IPS-NIHi7 (cell line): Measurements from ENCODE around the gene BPTF.
"Not testable (repeated sequence)": the region's sequence is repeated elsewhere in the genome, so short reads cannot be mapped to it uniquely, and the experiment has no call there.

Source experiments
- DNase-seq: peaks from one replicate; pipeline ENCODE4 v3.0.0; 2012; ENCODE audit warnings: mixed read lengths; ENCODE audit errors: extremely low spot score

BPTF gene

DNA sequence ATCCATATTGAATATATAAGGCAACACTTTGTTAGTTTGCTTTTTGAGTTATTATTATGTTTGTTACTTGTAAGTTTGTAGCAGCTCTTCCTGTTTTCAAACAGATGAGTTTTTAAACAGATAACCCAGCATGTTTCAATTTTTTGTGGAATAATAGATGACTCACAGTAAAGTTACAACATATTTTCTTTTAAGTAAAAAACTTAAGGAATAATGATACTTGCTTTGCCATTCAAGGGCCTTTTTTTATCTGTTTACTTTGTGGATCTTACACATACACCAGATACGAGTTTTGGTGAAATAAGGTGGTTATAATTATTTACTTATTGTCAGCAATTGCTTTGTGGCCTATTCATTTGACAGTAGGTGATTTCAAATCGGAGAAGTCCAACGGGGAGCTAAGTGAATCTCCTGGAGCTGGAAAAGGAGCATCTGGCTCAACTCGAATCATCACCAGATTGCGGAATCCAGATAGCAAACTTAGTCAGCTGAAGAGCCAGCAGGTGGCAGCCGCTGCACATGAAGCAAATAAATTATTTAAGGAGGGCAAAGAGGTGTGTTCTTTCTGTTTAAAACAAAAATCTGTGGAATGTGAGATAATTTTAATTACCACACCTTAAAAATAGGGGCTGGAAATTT is 66.3 kb downstream of the BPTF start:
- no peak for DNase-seq

DNA sequence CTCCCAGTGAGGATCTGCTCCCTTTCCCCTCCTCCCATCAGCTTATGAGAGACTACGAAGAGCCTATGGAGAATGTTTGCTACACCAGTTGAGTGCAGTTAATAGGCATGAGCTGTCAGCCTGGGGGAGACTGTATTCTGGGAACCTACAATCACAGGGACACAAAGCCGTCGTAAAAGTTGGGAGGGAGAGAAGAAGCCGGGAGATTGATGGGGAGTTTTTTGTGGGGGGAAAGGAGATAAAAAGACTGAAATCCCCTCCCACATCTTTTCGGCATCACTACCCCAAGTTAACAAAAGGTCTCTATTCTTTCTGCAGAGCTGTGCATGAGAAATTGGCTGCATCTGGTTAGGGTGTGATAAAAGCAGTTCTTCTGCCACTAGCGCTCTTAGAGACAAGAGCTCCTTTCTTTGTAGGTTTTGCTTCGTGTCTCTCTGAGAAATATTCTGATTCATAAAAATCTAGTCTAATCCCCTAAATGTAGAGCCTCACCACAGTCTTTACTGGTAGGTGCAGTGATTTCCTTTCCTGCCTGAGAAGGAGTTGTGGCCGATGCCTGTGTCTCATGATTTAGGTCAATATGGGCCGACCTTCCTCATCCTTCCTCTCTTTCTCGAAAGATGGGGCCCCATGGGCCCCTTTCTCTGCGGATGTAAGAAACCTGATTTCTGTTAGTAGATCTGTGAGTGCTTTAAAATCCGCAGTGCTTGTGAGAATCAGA is 77.4 kb downstream of the BPTF start:
- DNase-seq: no peak

DNA sequence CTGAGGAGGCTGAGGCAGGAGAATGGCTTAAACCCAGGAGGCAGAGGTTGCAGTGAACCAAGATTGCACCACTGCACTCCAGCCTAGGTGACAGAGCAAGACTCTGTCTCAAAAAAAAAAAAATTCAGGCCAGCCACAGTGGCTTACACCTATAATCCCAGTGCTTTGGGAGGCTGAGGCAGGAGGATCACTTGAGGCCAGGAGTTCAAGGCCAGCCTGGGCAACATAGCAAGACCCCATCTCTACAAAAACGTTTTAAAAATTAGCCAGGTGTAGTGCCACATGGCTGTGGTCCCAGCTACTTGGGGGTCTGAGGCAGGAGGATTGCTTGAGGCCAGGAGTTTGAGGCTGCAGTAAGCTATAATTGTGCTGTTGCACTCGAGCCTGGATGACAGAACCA is 80.0 kb downstream of the BPTF start:
- DNase-seq: not testable (repeated sequence)

DNA sequence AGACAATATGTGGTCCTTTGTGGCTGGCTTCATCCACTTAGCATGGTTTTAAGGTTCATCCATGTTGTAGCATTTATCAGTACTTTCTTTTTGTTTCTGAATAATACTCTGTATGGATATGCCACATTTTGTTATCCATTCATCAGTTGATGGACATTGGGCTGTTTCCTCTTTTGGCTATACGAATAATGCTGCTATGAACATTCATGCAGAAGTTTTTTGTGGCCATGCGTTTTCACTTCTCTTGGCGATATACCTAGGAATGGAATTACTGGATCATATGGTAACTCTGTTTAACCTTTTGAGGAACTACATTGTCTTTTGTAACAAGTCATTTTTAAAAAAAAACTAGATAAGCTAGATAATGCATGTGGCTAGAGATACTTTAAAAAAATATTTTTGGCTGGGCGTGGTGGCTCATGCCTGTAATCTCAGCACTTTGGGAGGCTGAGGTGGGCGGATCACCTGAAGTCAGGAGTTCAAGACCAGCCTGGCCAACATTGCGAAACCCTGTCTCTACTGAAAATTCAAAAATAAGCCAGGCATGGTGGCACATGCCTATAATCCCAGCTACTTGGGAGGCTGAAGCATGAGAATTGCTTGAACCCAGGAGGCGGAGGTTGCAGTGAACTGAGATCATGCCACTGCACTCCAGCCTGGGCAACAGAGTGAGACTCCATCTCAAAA is 85.0 kb downstream of the BPTF start:
- DNase-seq: not testable (repeated sequence)

DNA sequence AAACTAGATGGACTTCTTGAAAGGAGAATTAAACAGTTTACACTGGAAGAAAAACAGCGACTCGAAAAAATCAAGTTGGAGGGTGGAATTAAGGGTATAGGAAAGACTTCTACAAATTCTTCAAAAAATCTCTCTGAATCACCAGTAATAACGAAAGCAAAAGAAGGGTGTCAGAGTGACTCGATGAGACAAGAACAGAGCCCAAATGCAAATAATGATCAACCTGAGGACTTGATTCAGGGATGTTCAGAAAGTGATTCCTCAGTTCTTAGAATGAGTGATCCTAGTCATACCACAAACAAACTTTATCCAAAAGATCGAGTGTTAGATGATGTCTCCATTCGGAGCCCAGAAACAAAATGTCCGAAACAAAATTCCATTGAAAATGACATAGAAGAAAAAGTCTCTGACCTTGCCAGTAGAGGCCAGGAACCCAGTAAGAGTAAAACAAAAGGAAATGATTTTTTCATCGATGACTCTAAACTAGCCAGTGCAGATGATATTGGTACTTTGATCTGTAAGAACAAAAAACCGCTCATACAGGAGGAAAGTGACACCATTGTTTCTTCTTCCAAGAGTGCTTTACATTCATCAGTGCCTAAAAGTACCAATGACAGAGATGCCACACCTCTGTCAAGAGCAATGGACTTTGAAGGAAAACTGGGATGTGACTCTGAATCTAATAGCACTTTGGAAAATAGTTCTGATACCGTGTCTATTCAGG is 85.9 kb downstream of the BPTF start:
- DNase-seq: no peak

DNA sequence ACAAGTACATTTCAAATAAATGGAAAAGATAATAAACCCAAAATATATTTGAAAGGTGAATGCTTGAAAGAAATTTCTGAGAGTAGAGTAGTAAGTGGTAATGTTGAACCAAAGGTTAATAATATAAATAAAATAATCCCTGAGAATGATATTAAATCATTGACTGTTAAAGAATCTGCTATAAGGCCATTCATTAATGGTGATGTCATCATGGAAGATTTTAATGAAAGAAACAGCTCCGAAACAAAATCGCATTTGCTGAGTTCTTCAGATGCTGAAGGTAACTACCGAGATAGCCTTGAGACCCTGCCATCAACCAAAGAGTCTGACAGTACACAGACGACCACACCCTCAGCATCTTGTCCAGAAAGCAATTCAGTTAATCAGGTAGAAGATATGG is 86.8 kb downstream of the BPTF start:
- DNase-seq: no peak

DNA sequence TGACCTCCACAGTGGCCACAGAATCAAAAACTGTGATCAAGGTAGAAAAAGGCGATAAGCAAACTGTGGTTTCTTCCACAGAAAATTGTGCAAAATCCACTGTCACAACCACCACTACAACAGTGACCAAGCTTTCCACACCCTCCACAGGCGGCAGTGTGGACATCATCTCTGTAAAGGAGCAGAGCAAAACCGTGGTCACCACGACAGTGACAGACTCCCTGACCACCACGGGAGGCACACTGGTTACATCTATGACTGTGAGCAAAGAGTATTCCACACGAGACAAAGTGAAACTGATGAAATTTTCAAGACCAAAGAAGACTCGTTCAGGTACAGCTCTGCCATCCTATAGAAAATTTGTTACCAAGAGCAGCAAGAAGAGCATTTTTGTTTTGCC is 87.4 kb downstream of the BPTF start:
- no peak for DNase-seq

DNA sequence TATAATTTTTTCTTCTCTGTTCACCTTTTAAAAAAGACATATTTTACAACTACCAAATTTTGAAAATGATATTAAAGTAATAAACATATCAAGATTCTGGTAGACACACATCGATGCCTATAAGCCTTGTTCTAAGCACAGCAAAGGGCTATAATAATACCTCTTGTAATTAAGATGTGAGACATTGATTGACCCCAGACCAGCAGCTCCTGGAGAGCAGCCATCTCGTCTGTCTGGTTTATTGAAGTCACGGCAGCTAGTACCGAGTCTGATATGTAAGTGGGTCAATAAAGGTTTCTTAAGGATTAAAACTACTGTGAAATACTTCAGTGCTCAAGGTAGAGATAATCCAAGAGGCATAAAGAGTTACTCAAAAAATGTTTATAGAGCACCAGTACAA is 94.9 kb downstream of the BPTF start:
- no peak for DNase-seq

DNA sequence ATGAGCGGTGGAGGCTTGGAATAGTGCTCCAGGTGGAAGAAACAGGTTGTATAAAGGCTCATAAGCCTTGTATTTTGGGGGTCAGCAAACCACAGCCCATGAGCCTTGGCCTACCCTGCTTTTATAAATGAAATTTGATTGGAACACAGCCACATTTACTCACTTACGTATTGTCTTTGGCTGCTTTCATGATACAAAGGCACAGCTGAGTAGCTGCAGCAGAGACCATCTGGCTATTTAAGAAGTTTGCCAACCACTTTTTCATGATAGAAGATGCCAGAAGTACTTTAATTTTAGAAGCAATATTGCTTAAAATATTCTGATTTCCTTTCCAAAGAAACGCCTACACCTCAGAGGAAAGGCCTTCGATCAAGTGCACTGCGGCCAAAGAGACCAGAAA is 97.2 kb downstream of the BPTF start:
- no peak for DNase-seq

DNA sequence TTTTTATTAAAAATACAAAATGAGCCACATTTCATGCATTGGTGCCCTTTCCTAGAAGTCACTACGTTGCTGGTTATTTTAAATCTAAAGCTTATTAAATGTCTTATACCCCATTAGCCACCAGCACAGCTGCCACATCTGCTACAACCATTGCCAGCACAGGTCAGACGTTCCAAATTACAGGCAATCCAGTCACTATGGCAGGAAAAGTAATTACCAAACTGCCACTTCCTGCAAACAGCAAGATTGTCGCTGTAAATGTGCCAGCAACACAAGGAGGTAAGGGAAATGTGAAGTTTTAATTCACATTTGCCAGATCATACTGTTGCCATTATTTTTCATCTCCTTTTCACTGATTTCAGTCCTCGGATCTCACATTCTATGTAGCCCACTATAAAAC is 103.5 kb downstream of the BPTF start:
- DNase-seq: not testable (repeated sequence)

DNA sequence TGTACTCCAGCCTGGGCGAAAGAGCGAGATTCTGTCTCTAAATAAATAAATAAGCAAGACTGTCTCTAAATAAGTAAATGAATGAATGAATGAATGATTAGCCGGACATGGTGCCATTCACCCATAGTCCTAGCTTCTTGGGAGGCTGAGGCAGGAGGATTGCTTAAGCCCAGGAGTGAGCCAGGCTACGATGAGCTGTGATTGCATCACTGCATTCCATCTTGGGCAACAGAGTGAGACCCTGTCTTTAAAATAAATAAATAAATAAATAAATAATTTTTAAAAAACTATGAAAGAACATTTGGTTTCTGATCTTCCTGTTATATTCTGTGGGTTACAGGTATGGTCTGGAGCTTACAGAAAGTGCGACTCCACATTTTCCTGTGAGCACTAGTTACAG is 105.9 kb downstream of the BPTF start:
- DNase-seq: no peak

DNA sequence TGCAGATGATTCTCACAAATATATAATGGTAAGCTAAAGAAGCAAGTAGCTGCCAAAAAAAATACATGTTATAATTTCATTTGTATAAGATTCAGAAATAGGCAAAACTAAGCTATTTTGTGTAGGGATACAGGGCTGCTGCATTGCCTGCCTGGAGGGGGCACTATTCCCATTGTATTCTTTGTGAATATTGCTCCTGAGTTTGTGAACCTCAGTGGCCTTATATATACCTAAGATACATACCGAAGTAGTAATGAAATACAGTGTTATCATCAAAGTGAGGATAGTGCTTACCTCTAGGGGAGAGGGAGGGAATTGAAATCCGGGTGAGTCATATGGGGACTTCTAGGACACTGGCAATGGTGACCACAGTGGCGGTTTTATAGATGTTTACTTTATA is 117.5 kb downstream of the BPTF start:
- DNase-seq: peak; percentile 40

DNA sequence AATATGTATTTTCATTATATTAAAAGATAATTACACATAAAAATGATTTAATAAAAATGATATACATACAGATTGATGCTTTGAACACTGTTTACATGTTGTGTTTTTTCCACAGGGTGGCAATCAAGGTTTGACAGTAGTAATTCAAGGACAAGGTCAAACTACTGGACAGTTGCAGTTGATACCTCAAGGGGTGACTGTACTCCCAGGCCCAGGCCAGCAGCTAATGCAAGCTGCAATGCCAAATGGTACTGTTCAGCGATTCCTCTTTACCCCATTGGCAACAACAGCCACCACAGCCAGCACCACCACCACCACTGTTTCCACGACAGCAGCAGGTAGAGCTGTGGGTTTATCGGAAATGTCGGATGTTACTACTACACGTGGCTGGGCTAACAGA is 118.7 kb downstream of the BPTF start:
- DNase-seq: no peak

DNA sequence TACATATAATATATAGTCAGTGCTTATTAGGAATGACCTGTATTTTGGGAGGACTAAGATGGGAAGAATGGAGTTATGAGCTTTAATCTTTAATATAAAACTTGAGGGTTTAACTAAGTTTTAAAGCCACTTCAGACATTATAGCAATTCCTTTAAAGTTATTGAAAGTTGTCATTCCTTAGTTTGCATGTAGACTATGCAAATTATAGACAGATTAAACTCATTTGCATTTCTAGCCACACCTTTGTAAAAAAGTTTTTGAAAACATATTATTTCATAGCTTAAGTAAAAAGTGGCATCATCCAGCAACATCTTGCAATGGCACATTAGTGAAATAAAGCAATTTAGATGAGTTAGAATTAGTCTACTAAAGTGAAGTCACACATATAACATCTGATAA is 121.2 kb downstream of the BPTF start:
- no peak for DNase-seq

DNA sequence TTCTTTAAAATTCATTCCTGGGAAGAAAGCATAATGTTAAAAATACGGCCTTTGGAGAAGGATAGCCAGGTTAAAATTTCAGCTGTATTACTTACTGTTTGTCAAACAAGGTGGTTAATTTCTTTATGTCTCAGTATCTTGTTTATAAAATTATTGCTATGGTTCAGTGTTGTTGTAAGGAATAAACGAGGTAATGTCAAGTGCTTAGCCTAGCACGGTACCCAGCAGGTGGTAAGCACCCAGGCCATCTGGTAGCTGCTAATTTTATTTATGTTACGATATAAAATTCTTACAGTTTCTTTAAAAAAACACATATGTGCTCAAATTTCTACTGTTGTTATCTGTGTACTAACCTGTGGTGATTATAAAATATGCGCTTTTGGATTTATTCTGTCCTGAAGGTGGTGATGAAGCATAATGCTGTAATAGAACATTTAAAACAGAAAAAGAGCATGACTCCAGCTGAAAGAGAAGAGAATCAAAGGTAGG is 122.1 kb downstream of the BPTF start:
- DNase-seq: no peak

DNA sequence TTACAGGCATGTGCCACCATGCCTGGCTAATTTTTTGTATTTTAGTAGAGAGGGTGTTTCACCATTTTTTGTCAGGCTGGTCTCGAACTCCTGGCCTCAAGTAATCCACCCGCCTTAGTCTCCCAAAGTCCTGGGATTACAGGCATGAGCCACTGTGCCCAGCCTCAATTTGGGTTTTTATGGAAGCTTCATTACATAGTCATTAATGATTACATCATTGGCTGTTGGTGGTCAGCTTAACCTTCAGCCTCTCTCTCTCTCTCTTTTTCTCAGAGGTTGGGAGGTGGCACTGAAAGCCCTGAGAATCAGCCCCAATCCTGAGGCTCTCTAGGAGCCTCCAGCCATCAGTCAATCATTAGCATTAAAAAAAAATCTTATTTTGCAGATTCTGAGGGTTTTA is 125.6 kb downstream of the BPTF start:
- no peak for DNase-seq

DNA sequence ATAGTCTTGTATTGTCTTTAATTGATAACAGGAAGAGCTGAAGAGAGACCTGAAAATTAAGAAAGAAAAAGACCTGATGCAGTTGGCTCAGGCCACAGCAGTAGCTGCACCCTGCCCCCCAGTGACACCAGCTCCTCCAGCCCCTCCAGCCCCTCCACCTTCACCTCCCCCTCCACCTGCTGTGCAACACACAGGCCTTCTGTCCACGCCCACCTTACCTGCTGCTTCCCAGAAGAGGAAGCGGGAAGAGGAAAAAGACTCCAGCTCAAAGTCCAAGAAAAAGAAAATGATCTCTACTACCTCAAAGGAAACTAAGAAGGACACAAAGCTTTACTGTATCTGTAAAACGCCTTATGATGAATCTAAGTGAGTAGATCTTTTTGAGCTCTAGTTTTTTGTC is 134.2 kb downstream of the BPTF start:
- peak; percentile 46 for DNase-seq

DNA sequence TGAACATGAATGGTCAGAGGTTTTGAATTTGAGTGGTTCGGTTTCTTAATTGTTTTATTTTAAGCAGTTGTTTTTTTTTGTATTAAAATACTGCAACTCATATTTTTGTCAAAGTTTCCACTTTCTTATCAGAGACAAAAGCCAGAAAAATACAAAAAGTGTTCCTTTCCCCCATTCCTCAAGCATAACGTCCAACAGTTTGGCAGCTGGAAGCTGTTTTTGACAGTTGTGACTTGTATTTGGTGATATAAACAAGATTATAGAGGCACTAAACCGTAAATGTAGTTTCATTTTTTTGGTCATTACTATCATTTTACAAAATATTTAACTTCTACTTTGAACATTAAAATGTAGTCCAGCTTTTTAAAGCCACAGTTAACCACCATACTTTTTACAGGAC is 135.0 kb downstream of the BPTF start:
- not testable (repeated sequence) for DNase-seq

DNA sequence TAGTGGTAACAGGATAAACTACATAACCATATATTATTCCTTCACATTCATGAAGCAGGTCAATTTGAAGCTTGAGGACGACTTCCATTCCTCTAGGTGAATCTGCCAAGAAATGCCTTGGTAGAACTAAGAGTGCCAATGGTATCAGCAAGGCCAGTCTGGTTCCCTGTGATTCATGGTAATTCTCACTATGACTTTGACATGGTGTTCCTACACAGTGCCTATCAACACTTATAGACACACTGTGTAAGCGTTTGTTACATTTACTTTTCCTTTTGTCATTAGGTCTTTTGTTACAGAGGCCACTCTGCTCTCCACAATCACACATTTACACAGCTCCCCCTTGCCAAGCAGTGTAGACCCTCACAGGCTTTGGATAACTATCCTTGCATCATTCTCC is 136.9 kb downstream of the BPTF start:
- DNase-seq: not testable (repeated sequence)

DNA sequence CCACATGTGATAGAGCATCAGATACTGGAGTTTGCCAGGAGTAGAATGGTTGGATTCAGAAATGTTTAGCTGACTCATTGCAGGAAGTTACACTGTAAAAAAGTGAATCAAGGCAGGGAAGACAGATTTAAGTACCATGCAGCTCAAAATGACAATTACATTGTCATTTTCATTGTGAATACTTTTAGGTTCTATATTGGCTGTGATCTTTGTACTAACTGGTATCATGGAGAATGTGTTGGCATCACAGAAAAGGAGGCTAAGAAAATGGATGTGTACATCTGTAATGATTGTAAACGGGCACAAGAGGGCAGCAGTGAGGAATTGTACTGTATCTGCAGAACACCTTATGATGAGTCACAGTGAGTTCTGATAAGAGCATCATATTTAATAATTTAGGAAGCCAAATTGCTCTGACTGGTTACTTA is 137.9 kb downstream of the BPTF start:
- DNase-seq: not testable (repeated sequence)

DNA sequence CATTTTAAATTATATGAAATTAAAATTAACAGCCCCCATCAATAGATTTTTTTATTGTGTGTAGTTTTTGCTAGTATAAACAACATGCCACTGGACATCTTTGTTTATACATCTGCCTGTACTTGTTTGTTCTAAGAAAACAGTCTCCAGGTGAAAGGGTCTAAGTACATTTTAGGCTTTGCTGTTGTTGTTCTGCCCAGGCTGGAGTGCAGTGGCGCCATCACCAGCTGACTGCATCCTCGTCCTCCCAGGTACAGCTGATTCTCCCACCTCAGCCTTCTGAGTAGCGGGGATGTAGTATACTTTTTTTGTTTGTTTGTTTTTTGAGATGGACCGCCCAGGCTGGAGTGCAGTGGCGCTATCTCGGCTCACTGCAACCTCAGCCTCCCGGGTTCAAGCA is 145.5 kb downstream of the BPTF start:
- no peak for DNase-seq

DNA sequence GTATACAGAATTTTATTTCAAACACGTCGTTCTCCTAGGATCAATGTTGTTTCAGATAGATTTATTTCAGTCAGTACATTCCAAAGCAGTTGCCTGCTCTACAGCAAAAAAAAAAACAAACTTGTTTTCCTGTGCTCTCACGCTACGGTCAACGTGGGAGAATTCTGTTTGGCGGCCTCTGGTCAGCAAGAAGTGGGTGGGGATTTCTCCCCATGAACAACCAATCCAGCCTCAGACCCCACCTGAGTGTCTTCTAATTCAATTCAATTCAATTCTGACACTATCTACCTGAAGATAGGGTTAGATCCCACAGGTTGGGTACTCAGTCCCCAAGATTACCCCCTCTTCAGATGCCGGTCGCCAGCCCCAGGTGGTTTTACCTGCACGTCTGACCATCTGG is 148.9 kb downstream of the BPTF start:
- DNase-seq: peak; percentile 64
